HCT116 (cell line): ENCODE measurements around the gene STAG3. TPM values are rescaled to one million over a fixed set of nuclear protein-coding genes. Genes with fewer than 3 reads are reported as not detected.

Source experiments
- ATAC-seq: fragments of 200-7000 bp; cut with Tn5 transposase; 2 replicates; pipeline ENCODE4 v1.9.1; 2020; ENCODE audit warnings: mild to moderate bottlenecking, moderate library complexity
- BruUV-seq: library from RNA; stranded (reverse); fragments of 400-500 nt; replicated peaks from 2 replicates; lab custom pipeline; 2021; lab: Mats Ljungman, UMichigan
- CTCF ChIA-PET: fragments of 300-600 bp; sonication (Branson Sonifier 250); formaldehyde crosslinking; loops from one replicate; lab custom pipeline; 2021; ENCODE audit warnings: antibody characterized with exemption; lab: Charles Lee
- POLR2A ChIA-PET: fragments of 300-600, 350-600 bp; sonication (Branson Sonifier 250); formaldehyde crosslinking; loops from one replicate; lab custom pipeline; 2021; ENCODE audit warnings: antibody characterized with exemption; lab: Charles Lee
- RAD21 ChIA-PET, 2 experiments: fragments of 300-600 bp; sonication (Branson Sonifier 250); formaldehyde crosslinking; loops; one replicate each; lab custom pipeline; 2023; ENCODE audit warnings: low total read pairs in 2 of 2; ENCODE audit not compliant: uncharacterized antibody in 2 of 2, unreplicated experiment in 2 of 2, low non-redundant PET in 1 of 2; lab: Charles Lee
- DNase-seq: peaks from one replicate; pipeline ENCODE4 v3.0.0-alpha.2; 2010; ENCODE audit warnings: low read depth, low spot score
- H2AFZ ChIP-seq: fragments of 200-600 bp; shearing (Covaris generic), sonication (generic); 2 replicates; pipeline ENCODE4 v1.6.1; 2017; ENCODE audit warnings: low read depth, mixed run types, mixed read lengths, antibody characterized with exemption, low read length; ENCODE audit not compliant: poor library complexity, severe bottlenecking
- H3K27ac ChIP-seq: 2 replicates; pipeline ENCODE4 v1.5.1; 2012; ENCODE audit warnings: low read depth, low read length
- H3K27me3 ChIP-seq: fragments of 200-600 bp; sonication (generic); 2 replicates; pipeline ENCODE4 v1.6.1; 2016; ENCODE audit warnings: mixed run types, low read length, mixed read lengths; ENCODE audit not compliant: insufficient read depth
- H3K36me3 ChIP-seq, 2 experiments: fragments of 200-500 bp in 1 of 2; fragments of 200-600 bp in 1 of 2; sonication (Bioruptor generic) in 1 of 2; sonication (generic) in 1 of 2; 2 replicates each; pipeline versions ENCODE4 v1.5.1 to v1.6.1; 2014 to 2016; ENCODE audit warnings: low read length in 2 of 2, inconsistent platforms in 1 of 2, mixed read lengths in 1 of 2, mixed run types in 1 of 2; ENCODE audit not compliant: insufficient read depth in 2 of 2, control insufficient read depth in 1 of 2
- H3K4me1 ChIP-seq, 2 experiments: fragments of 200-600 bp in 1 of 2; sonication (generic) in 1 of 2; 2 replicates each; pipeline versions ENCODE4 v1.5.1 to v1.6.1; 2012 to 2017; ENCODE audit warnings: low read length in 2 of 2, inconsistent platforms in 1 of 2, mild to moderate bottlenecking in 1 of 2, mixed read lengths in 1 of 2, mixed run types in 1 of 2, moderate library complexity in 1 of 2; ENCODE audit not compliant: insufficient read depth in 2 of 2, control insufficient read depth in 1 of 2
- H3K4me2 ChIP-seq: fragments of 200-600 bp; sonication (generic); 2 replicates; pipeline ENCODE4 v1.6.1; 2017; ENCODE audit warnings: mixed run types, low read length, mixed read lengths
- H3K4me3 ChIP-seq, 2 experiments: fragments of 200-600 bp in 1 of 2; sonication (generic) in 1 of 2; replicated peaks in 1 of 2; 2 replicates each; pipeline ENCODE4 v1.5.1; 2011 to 2016; ENCODE audit warnings: low read length in 2 of 2, control low read depth in 1 of 2, low read depth in 1 of 2, mild to moderate bottlenecking in 1 of 2, mixed read lengths in 1 of 2, mixed run types in 1 of 2
- H3K79me2 ChIP-seq: fragments of 200-600 bp; sonication (generic); 2 replicates; pipeline ENCODE4 v1.6.1; 2017; ENCODE audit warnings: mild to moderate bottlenecking, mixed run types, low read length, moderate library complexity, mixed read lengths; ENCODE audit not compliant: insufficient read depth
- H3K9ac ChIP-seq: fragments of 200-600 bp; sonication (generic); 2 replicates; pipeline ENCODE4 v1.6.1; 2016; ENCODE audit warnings: low read length, mixed read lengths
- H3K9me2 ChIP-seq: fragments of 200-600 bp; sonication (generic), shearing (Covaris generic); 2 replicates; pipeline ENCODE4 v1.6.1; 2017; ENCODE audit warnings: mixed run types, mild to moderate bottlenecking, moderate library complexity; ENCODE audit not compliant: insufficient read depth
- H3K9me3 ChIP-seq, 2 experiments: fragments of 200-500 bp in 1 of 2; fragments of 200-600 bp in 1 of 2; sonication (Bioruptor generic) in 1 of 2; sonication (generic) in 1 of 2; 2 replicates each; pipeline ENCODE4 v1.6.1; 2014 to 2017; ENCODE audit warnings: low read length in 2 of 2, mixed read lengths in 2 of 2, inconsistent platforms in 1 of 2, low read depth in 1 of 2, mild to moderate bottlenecking in 1 of 2, mixed run types in 1 of 2, moderate library complexity in 1 of 2; ENCODE audit not compliant: control insufficient read depth in 1 of 2, insufficient read depth in 1 of 2
- H4K20me1 ChIP-seq: fragments of 200-600 bp; sonication (generic), shearing (Covaris generic); 2 replicates; pipeline ENCODE4 v1.6.1; 2017; ENCODE audit warnings: mixed run types, mild to moderate bottlenecking, moderate library complexity; ENCODE audit not compliant: insufficient read depth
- ELF1 ChIP-seq: IDR thresholded peaks from 2 replicates; pipeline ENCODE4 v1.6.1; 2012; ENCODE audit warnings: low read depth, borderline replicate concordance
- FOSL1 ChIP-seq: IDR thresholded peaks from 2 replicates; pipeline ENCODE4 v1.6.1; 2012; ENCODE audit warnings: low read depth
- MAX ChIP-seq: IDR thresholded peaks from 2 replicates; pipeline ENCODE4 v1.6.1; 2012
- SP1 ChIP-seq: IDR thresholded peaks from 2 replicates; pipeline ENCODE4 v1.6.1; 2012; ENCODE audit warnings: low read depth
- YY1 ChIP-seq: IDR thresholded peaks from 2 replicates; pipeline ENCODE4 v1.6.1; 2011; ENCODE audit warnings: low read length, low read depth, moderate library complexity, mild to moderate bottlenecking; ENCODE audit not compliant: insufficient replicate concordance; ENCODE audit errors: extremely low read depth
- intact Hi-C: fragments of 100-400 bp; cut with micrococcal nuclease; formaldehyde crosslinking; loops from 2 replicates; pipeline ENCODE4 v1.10.0; 2022
- total RNA-seq: library from RNA; stranded (reverse); gene quantifications from one replicate; pipeline ENCODE4 v1.2.1, GENCODE V29; 2021; ENCODE audit not compliant: unreplicated experiment

The STAG3 gene
- total RNA-seq, 1 experiment from 2014 or later, result 1.2 TPM

GRCh38 chr7:100171087-100171681, 6.5 kb upstream of the STAG3 start:
- BruUV-seq, result no TSS peak
- no peak for ATAC-seq
- Histone ChIP-seq H4K20me1 (no peaks in the 10 kb centered on the region), H3K36me3 (no peaks in the 10 kb centered on the region), H3K4me1 (peaks cover 0 to 6% of the 10 kb centered on the region in 2 experiments; a peak in 1 of 4 replicates), H3K27ac (no peak overlapping the region), H3K9me2 (no peaks in the 10 kb centered on the region), H2AFZ (no peak overlapping the region), H3K4me2 (no peak overlapping the region), H3K9ac (no peak overlapping the region), H3K9me3 (no peaks in the 10 kb centered on the region), H3K4me3 (no peak overlapping the region), H3K79me2 (no peaks in the 10 kb centered on the region), H3K27me3 (no peaks in the 10 kb centered on the region)
- DNase-seq, result no peak
- POLR2A ChIA-PET, result no interaction called here
- TF ChIP-seq FOSL1 (no peak), MAX (no peak), ELF1 (no peak)
- RAD21 ChIA-PET, result no interaction called here
- intact Hi-C loops, result no loop called here
- CTCF ChIA-PET, result no interaction called here

DNA sequence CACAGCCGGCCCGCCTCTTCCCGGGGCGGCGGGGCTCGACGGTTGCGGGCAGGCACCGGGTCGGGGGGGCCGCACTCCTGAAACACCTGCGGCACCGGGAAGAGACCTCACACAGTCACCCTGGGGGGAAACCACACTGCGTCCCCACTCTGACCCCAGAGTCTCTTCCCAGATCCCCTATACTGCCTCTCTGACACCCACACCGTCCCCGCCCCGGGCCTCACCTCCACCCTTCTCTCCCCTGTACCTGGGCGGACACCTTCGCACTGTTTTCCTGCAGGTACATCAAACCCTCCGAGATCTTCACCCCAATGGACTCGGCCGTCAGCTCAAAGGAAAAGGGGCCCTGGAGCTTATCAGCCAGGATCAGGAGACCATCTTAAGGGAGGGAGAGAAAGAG, 5.9 kb upstream of the STAG3 start:
- ATAC-seq, result no peak
- no peak for DNase-seq
- RAD21 ChIA-PET, result no interaction called here
- Histone ChIP-seq H3K9ac (no peak overlapping the region), H3K4me2 (no peak overlapping the region), H3K79me2 (no peaks in the 10 kb centered on the region), H3K4me1 (peaks cover 3 to 11% of the 10 kb centered on the region in 2 experiments; a peak in 2 of 4 replicates), H3K9me3 (no peaks in the 10 kb centered on the region), H3K4me3 (no peak overlapping the region), H3K36me3 (no peaks in the 10 kb centered on the region), H3K27me3 (no peaks in the 10 kb centered on the region), H4K20me1 (no peaks in the 10 kb centered on the region), H3K9me2 (no peaks in the 10 kb centered on the region), H3K27ac (no peak overlapping the region), H2AFZ (no peak overlapping the region)
- POLR2A ChIA-PET, result no interaction called here
- CTCF ChIA-PET, result no interaction called here
- no TSS peak for BruUV-seq
- TF ChIP-seq SP1 (no peak), YY1 (no peak)
- intact Hi-C loops, result no loop called here
